ENCODE measurements around the gene TAP1.
A peak's percentile ranks its signal among the peaks of the same experiment; 100 is the strongest.

DNA sequence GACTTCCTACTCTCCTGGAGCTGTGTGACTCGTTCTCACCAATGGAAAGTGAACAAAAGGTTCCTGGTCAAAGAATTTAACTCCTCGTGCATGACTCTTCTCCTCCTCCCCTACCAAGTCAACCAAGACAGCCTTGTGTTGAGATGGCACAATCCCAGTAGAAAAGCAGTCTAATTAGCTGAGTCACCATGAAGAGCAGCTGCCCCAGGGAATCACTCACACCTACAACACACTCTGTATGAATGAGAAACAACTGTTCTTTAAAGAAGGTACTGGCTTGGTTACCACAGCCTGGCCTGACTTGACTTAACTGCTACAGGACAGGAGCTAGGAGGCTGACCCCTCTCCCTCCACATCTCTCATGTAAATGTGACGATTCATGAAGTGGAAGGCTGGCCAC lies 33.8 kb downstream of the TAP1 start:
- TF ChIP-seq CTCF (conservative IDR thresholded peaks at IDR 0.05; ENCODE audit: low read depth, low read length) (no peak), CEBPB (IDR thresholded peaks at IDR 0.05; ENCODE audit: low read depth, low read length) (no peak), RAD21 (IDR thresholded peaks at IDR 0.05; ENCODE audit: low read length) (no peak), POLR2A (IDR thresholded peaks at IDR 0.05; ENCODE audit: low read depth, low read length) (no peak), CHD1 (IDR thresholded peaks at IDR 0.05; ENCODE audit: low read depth, low read length) (no peak), MAFK (IDR thresholded peaks at IDR 0.05; ENCODE audit: low read depth, low read length) (peak; percentile 38; the same call in 1 of the 2 replicates), FOS (IDR thresholded peaks at IDR 0.05; ENCODE audit: low read depth, low read length) (no peak), MXI1 (IDR thresholded peaks at IDR 0.05; ENCODE audit: borderline replicate concordance, low read depth, low read length) (no peak), USF2 (IDR thresholded peaks at IDR 0.05; ENCODE audit: low read depth, low read length) (no peak), RFX5 (IDR thresholded peaks at IDR 0.05; ENCODE audit: low read depth, low read length) (no peak), SMC3 (IDR thresholded peaks at IDR 0.05; ENCODE audit: low read depth, low read length) (no peak), BHLHE40 (IDR thresholded peaks at IDR 0.05; ENCODE audit: low read depth, low read length) (peak; percentile 44; the same call in 1 of the 2 replicates), RCOR1 (IDR thresholded peaks at IDR 0.05; ENCODE audit: insufficient replicate concordance, low read length) (no peak)
- TF ChIP-seq, protein P1, sequence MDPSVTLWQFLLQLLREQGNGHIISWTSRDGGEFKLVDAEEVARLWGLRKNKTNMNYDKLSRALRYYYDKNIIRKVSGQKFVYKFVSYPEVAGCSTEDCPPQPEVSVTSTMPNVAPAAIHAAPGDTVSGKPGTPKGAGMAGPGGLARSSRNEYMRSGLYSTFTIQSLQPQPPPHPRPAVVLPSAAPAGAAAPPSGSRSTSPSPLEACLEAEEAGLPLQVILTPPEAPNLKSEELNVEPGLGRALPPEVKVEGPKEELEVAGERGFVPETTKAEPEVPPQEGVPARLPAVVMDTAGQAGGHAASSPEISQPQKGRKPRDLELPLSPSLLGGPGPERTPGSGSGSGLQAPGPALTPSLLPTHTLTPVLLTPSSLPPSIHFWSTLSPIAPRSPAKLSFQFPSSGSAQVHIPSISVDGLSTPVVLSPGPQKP (IDR thresholded peaks at IDR 0.05; ENCODE audit: borderline replicate concordance, low read depth, low read length), result no peak
